Measurements from ENCODE around the gene TTLL5.
A peak's percentile ranks its signal among the peaks of the same experiment; 100 is the strongest.

Gene TTLL5, protein sequence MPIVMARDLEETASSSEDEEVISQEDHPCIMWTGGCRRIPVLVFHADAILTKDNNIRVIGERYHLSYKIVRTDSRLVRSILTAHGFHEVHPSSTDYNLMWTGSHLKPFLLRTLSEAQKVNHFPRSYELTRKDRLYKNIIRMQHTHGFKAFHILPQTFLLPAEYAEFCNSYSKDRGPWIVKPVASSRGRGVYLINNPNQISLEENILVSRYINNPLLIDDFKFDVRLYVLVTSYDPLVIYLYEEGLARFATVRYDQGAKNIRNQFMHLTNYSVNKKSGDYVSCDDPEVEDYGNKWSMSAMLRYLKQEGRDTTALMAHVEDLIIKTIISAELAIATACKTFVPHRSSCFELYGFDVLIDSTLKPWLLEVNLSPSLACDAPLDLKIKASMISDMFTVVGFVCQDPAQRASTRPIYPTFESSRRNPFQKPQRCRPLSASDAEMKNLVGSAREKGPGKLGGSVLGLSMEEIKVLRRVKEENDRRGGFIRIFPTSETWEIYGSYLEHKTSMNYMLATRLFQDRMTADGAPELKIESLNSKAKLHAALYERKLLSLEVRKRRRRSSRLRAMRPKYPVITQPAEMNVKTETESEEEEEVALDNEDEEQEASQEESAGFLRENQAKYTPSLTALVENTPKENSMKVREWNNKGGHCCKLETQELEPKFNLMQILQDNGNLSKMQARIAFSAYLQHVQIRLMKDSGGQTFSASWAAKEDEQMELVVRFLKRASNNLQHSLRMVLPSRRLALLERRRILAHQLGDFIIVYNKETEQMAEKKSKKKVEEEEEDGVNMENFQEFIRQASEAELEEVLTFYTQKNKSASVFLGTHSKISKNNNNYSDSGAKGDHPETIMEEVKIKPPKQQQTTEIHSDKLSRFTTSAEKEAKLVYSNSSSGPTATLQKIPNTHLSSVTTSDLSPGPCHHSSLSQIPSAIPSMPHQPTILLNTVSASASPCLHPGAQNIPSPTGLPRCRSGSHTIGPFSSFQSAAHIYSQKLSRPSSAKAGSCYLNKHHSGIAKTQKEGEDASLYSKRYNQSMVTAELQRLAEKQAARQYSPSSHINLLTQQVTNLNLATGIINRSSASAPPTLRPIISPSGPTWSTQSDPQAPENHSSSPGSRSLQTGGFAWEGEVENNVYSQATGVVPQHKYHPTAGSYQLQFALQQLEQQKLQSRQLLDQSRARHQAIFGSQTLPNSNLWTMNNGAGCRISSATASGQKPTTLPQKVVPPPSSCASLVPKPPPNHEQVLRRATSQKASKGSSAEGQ (N-terminal part only)

DNA sequence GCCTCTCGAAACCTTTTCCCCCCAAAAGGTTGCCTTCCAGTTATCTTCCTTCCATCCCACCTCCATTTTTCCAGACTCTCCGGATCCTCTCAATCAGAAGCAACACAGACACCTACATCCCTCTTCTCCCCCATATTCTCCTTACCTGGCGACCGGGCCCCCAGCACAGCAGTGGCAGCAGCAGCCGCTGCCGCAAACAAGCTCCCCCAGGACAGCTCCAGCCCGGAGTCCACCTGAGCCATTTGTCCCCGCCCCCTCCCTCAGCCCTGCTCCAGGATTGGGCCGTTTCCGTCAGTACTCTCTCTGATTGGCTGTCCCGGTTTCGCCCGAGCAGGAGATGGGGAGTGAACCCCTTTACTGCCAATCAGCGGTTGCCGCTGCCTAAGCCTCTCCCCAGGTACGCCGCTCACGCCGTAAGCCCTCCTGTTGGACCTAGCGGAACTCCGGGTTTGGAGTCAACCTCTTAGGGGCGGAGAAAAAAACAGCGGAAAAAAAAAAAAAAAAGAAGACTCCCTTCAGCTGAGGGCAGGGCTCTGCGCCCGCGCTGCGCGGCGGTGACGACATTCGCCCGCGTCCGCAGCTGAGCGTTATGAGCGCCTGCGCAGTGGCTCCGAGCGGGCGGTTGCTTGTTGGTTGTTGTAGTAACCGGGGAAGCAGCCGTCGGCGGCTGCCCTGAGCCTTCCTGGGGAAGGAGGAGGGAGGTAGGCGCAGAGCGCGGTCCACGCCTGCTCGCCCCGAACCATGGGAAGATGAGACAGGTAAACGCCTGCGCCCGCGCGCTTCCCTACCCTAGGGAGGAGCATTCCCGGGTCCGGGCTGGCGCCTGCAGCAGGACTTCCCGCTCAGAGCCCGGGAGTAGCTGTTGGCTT, at the start of gene TTLL5, which contains the start of gene ERG28:
Gene TTLL5 (plus strand): TSS at position 617 of the 869 bp plus-strand sequence. CDS start 1,904 bp downstream, outside the sequence.
Gene ERG28 (minus strand): TSS at position 247 of the 869 bp plus-strand sequence. CDS start 3,374 bp downstream, outside the sequence.
- peak; percentile 97 for DNase-seq (ENCODE audit: low spot score)

DNA sequence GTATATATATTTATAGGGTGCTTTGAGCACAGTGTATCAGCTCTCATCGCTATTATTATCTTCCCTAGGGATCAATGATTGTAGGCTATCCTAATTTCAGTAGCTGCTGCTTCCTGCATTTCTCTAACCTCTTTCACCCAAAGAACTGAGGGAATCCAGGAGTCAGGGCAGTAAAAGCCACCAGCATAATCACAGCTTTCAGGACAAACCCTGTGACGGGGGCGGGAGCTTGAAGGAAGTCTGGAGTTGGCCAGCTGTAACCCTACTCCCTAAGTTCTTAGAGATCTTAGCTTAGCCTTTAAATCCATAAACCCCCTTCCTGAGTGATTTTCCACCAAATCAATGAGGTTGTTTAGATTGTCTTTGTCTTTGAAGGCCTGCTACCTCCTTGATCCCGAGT, 48.9 kb upstream of the TTLL5 start:
- DNase-seq (ENCODE audit: low spot score): no peak

DNA sequence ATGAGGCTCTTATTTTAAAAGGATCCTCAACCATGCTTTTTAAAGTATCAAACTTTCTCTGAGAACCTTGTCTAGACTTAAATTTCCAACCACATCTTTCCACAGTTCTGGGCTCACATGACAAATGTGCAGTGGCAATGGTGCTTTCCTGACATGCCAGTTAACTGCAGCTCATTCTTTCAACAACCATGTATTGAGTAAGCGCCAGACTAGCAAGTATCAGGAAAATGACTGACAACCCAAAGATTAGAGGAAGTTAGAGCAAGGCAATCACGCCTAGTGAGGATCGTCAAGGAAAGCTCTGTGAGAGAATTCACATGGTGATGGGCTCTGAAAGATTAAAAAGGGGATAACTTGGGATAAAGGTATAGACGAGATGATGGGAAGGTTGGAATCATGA, 46.9 kb upstream of the TTLL5 start:
- DNase-seq (ENCODE audit: low spot score): no peak

DNA sequence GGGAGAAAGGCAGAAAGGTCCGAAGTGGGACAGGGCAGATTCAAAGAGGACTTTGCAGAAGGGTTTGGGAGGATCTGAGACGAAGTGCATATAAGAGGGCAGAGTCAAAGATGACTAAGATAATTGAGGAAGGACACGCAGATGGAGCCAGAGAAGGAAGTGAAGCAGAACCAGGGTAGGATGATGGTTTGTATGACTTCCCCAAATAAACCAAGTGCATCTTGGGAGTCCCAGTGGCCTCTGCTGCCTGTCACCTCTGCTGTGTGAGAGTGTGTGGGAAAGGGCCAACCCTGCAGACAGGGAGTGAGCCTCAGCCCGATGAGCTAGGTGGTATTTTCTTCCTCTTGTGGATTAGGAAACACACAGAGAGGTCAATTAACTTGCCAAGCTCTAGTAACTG, 45.8 kb upstream of the TTLL5 start:
- DNase-seq (ENCODE audit: low spot score): no peak

DNA sequence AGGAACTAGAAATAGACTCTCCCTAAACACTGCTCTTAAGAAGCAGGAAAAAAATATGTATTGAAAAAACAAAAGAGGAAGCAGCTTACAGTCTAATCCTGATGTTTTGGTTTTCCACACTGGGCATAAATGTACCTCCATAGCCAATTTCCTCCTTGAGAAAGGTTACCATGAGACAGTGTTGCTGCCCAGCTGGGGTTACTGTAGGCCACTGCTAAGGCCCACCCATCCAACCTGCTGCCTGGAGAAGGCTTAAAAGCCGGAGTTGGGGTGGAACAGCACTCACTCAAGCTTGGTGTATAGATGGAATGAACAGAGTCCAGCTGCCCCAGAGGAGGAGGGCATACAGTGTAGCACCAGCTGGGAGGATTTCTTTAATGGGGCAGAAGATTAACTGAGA, 41.5 kb upstream of the TTLL5 start:
- no peak for DNase-seq (ENCODE audit: low spot score)

DNA sequence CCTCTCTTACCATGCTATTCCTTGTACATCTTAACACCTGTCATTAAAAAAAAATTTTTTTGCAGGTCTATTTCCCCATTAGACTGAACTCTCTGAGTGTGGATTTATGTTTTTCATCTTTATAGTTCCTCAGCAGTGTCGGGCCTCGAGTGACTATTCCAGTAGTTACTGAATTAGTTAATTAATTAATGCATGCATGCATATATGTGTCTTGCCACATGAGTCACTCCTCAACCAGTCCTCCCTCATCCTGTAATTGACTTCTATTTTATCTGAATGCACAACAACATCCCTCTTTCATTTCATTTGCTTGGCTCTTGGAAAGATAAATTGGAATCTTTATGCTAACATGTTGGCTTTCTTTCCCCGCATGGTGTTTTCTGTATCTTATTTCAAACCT, 36.0 kb upstream of the TTLL5 start:
- no peak for DNase-seq (ENCODE audit: low spot score)

DNA sequence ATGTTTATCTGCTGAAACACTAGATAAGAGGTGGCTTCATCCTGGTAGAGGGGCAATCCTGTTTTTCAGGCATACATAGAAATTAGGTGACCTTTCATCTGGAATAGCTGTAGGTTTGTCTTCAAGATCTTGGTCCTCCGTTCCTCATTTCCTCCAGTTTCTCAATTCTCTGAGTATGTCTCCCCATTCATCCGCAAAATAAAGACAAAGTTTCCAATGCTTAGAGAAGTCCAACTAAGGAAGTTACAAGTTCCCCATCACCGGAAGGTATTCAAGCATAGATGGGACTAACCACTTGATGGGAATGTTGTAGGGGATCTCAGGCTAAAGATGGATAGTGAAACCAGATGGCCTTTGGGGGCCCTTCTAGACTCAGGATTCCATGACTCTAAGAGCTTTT, 34.6 kb upstream of the TTLL5 start:
- no peak for DNase-seq (ENCODE audit: low spot score)

DNA sequence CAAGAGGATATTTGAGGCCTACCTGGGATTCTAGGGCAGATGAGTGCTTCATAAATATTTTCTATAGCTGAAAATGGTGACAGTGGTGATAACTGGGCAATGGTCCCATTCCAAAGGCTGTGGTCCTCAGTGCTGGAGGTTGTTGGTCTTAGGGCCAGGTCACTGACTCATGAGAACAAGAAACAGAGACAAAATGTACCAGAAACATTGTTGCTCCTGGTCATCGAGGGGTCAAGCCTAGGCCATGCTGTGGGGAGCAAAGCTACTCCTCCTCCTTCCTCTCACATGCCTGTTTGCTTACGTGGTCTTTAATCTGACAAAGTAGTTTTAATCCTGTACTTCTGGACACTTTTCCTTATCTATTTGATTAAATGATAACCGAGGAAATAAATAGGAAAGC, 34.2 kb upstream of the TTLL5 start:
- no peak for DNase-seq (ENCODE audit: low spot score)

DNA sequence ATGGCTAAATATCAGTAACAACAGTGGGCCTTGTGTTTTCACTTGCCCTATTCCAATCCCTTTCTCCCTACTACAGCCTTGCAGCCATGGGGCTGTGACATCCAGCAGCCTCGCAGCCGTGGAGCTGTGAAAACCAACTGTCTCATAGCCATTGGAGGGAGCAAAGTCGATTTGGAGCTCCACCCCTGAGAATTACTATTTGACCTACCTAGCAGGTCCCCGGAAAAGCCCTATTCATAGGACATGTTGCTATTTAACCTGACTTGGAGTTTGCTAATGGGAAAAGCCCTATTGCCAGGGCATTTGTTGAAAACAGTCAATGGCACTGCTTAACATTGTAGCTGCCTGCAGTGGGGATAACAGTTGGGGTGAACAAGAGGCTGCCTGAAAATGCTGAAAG, 33.6 kb upstream of the TTLL5 start:
- DNase-seq (ENCODE audit: low spot score): no peak

DNA sequence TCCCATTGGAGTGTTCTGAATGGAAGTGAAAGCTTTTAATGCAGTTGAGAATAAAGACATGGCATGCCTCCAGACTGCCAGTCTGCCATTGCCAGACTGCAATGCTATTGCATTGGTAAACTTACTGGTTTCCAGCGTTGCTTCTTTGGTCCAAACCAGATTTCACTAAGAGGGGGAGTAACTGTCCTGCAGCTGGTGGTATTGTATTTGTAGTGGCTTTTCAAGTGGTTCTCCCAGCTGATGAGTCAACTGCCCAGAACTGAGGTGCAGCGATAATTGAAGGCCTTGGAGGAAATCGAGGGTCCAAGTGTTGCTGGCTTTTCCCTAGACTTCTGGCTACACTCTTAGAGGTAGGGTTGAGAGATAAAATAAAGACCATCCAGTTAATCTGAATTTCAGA, 32.2 kb upstream of the TTLL5 start:
- DNase-seq (ENCODE audit: low spot score): no peak

DNA sequence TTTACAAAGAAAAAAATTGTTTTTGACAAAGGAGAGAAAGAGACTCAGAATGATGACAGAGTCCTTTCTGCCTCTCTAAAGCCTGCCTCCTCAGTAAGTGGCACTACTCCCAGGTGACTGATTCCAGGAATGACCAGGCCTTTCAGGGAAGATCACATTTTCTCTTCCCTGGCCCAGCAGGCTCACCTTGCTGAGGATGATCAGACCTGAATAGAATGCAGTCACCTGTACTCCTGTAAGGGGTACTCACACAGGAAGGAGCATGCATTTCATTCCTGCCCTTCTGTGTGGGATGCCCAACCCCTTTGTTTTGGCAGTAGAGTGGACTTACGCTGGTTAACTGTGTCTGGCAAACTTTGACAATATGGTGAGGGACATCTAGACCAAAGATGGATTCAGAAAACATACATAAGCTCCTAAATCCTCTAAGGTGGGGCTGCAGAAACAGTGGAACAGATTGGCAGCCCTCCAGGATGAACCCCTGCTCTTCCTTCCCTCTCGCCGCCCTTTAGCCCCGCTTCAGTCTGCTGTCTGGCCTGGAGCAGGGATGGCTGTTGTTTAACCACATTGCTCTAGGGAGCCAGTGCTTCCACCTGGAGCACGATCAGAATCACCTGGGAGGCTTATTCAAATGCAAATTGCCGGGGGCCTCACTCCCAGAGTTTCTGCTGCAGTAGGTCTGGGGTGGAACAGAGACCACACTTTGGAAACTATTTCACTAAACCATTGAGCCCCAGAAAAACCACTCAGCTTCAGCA, 30.2 kb upstream of the TTLL5 start:
- no peak for DNase-seq (ENCODE audit: low spot score)

DNA sequence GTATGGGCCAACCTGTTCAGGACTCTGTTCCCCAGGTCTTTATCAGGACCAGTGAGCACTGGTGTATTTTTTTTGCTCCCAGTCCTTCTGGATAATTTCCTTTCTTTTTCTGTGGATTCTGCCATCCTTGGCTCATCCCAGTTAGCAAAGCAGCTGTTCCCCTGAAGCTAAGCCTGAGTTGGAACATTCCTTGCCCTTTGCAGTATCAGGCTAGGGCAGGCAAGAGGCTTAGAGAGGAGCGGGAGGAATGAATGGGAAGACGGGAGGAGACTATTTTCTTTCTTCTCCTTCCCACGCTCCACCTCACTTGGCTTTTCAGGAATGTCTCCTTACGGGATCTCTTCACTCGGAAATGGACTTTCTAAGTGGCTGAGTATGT, 29.6 kb upstream of the TTLL5 start:
- no peak for DNase-seq (ENCODE audit: low spot score)

DNA sequence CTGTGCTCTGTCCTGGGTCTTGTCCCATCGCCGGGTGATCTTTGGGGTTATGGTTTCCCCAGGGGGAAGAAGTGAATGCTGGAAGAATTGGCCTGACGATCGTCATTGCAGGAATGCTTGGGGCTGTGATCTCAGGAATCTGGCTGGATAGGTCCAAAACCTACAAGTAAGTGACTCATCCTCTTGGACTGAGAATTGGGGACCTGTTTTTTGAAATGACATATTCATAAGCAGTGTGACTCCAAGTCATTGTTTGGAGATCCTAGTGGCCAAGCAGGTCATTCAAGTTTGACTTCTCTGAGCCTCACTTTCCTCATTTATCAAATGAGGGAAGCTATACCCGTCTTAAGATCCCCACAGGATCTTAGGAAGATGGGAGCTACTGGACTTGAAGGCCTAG, 26.2 kb upstream of the TTLL5 start:
- DNase-seq (ENCODE audit: low spot score): no peak

DNA sequence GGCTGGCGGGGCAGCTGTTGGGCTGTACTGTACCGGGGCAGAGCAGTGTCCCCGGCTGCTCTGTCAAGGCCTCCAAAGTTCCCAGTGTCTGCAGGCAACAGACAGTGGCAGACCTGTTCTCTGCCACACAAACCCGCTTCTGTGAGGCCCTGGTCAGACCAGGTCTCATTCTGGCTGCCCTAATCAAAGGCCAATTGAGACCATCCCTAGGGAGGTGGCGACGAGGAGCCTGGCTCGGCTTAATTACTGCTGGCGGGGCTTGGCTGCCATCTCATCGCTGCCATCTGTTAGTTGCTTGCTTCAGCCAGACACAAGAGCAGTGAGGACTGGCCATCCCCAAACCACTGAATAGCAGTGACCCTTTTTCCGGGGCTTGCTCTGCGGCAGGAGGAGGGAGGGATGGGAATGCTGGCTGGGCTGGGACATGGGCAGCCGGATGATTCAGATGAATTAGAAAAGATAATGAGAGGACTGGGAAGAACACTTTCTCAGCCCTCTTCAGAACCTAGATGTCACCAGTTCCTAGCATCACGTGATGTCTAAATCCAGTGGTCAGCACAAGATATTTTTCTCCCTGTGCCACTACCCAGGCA, 24.9 kb upstream of the TTLL5 start:
- no peak for DNase-seq (ENCODE audit: low spot score)

DNA sequence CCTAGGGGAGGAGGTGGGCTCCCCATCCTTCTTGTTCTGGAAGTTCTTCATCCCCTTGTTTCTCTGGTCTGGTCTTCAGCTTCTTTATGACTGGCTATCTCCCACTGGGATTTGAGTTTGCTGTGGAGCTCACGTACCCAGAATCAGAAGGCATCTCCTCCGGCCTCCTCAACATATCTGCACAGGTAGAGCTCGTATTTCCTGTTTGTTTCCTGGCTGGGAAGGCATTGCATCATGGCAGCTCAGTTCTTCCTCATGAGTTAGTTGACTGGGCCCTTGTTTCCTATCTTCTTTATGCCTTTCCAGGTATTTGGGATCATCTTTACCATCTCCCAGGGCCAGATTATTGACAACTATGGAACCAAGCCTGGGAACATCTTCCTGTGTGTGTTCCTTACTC, 20.2 kb upstream of the TTLL5 start:
- DNase-seq (ENCODE audit: low spot score): no peak

DNA sequence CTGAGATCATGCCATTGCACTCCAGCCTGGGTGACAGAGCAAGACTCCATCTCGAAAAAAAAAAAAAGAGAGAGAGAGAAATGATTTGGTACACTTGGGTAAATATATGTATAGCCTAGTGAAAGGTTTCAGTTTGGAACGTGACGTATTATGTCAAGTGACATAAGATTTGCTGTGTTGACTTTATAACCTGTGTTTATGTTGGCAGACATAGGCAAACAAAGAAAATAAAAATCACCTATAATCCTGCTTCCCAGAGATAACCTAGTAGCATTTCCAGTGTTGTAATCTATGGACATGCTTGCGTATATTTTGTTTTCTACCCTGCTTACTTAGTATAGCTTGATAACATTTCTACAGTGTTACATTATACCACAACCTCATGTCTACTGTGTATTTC, 17.1 kb upstream of the TTLL5 start:
- no peak for DNase-seq (ENCODE audit: low spot score)

DNA sequence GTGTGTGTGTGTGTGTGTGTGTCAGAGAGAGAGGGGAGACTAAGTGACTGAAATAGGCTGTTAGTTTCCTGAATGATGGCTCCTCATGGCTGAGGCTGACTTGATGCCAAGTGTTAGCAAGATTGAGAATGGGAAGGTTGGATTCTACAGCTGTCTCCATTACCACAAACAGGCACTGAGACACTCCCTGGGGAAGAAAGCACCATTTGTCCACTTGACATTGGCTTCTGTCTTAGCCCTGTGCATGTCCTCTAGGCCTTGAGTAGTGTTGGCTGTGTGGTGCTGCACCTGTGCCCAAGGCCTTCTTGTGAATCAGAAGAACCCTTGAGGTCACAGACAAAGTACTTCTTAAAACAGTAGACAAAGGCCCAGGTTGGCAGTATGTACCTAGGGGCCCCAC, 16.0 kb upstream of the TTLL5 start:
- no peak for DNase-seq (ENCODE audit: low spot score)

DNA sequence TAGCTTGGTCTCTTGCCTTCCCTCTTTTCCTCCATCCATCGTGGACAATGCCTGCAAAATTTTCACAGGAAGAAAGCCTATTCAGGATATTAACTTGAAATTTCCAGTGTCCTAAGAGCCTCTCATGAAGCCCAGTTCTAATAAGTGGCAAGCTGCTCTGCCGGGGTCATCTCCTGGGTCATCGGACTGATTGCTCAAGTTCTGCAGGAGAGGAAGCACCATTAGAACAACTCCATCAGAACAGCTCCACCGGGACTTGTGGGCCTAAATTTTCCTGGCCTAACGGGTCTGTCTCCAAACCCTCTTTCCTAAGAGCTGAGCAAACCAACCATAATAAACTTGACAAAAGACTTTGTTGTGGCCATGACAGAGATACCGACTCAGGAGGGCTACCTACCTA, 14.3 kb upstream of the TTLL5 start:
- no peak for DNase-seq (ENCODE audit: low spot score)

DNA sequence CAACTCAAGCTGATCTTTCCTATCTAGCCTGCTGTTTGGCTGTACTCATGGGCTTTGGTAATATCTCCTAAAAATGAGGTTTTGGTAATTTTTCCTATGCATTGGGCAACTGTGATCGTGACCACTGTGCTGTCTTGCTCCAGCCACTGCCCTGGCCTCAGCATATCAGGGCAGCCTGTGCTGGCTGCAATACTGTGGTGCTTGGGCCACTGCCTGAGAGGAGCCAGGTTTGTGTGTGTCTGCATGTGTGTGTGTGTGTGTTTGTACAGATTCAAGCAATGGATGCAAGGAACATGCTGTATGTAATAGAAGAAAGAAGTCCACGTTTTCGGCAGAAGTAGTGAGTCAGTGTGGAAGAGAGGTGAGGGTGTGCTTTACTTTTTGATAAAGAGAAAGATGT, 13.4 kb upstream of the TTLL5 start:
- DNase-seq (ENCODE audit: low spot score): no peak
